Left lung (tissue), 10 donors: ENCODE data around the gene TMEM82. TPM values are rescaled to one million over a fixed set of nuclear protein-coding genes. Genes with fewer than 3 reads are reported as not detected.

Experiments
- ATAC-seq: fragments of 200-7000 bp; cut with Tn5 transposase; one replicate; pipeline ENCODE4 v1.9.1; 2020; ENCODE audit warnings: moderate library complexity
- DNase-seq, 4 donors: peaks; one replicate each; pipeline ENCODE4 v3.0.0-alpha.2; 2013 to 2020
- H3K27ac ChIP-seq, 2 donors: fragments of 200-600 bp; sonication (generic) in 1 of 2; one replicate each; pipeline versions ENCODE4 v1.5.0 to v1.8.0; 2020 to 2021
- H3K27me3 ChIP-seq, 2 donors: fragments of 200-600 bp; sonication (generic) in 1 of 2; one replicate each; pipeline versions ENCODE4 v1.5.0 to v1.8.0; 2020 to 2021
- H3K36me3 ChIP-seq, 2 donors: fragments of 200-600 bp; sonication (generic) in 1 of 2; one replicate each; pipeline versions ENCODE4 v1.5.0 to v1.8.0; 2020 to 2021
- H3K4me1 ChIP-seq, 2 donors: fragments of 200-600 bp; one replicate each; pipeline ENCODE4 v1.8.0; 2021
- H3K4me3 ChIP-seq, 2 donors: fragments of 200-600 bp; sonication (generic) in 1 of 2; one replicate each; pipeline versions ENCODE4 v1.5.0 to v1.8.0; 2020 to 2021; ENCODE audit warnings: mild to moderate bottlenecking in 1 of 2
- H3K9me3 ChIP-seq, 2 donors: fragments of 200-600 bp; sonication (generic) in 1 of 2; one replicate each; pipeline versions ENCODE4 v1.5.0 to v1.8.0; 2020 to 2021
- CTCF ChIP-seq, 2 donors: fragments of 200-600 bp; sonication (generic) in 1 of 2; IDR thresholded peaks; one replicate each; pipeline versions ENCODE4 v1.5.0 to v1.8.0; 2021; ENCODE audit warnings: antibody characterized with exemption in 2 of 2
- intact Hi-C, 2 donors: fragments of 100-400 bp; cut with DNase I; formaldehyde crosslinking; loops; one replicate each; pipeline versions ENCODE4 v1.11.2 to v1.14.2; 2022
- polyA plus RNA-seq, 6 donors: library from polyadenylated mRNA; unstranded; fragments of 120-200 nt; gene quantifications; one replicate each; pipeline ENCODE4 v1.2.1, GENCODE V29; 2013; ENCODE audit not compliant: insufficient read length in 6 of 6
- total RNA-seq, 2 donors: library from RNA; stranded (reverse); fragmentation: NEBNext Ultra II Directional; extraction: Animal tissue kit (Norgen Biotek cat#: 25700); gene quantifications; one replicate each; pipeline ENCODE4 v1.2.1, GENCODE V29; 2021
- donor health status: DM: no; HTN: yes; CAD: no.
- donor health status: DM: no; HTN: no; CAD: no.

Gene TMEM82
- total and polyA plus RNA-seq, 8 donors = 0.14 to 0.15 TPM; not detected in 6

DNA sequence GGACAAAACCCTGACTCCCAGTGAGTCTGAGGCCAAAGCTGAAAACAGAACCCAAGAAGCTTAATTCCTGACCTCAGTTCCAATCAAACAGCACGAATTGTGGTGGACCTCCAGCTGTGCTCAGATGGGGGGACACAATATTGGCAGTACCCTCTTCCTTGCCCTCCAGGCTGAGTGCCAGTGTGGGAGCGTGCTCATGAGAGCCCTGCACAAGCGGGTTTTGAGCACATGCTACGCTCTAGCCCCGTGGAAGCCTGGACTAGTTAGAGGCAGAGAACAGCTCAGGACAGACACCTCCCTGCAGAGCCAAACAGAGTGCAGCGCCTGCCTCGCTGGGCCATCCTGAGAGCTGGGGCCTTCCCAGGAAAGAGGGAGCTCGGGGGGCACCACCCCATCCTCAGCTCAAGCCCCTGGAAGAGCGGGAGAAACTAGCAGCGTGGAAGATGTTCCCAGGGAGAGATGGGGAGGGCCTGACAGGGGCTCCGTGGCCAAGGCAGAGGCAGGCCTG is 9.0 kb upstream of the TMEM82 start:
- Histone ChIP-seq H3K36me3 (peaks cover 0 to 78% of the 10 kb centered on the region in 2 donors), H3K4me3 (no peak overlapping the region), H3K27me3 (no peaks in the 10 kb centered on the region), H3K4me1 (peaks cover 15 to 28% of the 10 kb centered on the region in 2 donors), H3K27ac (no peak overlapping the region), H3K9me3 (no peaks in the 10 kb centered on the region)
- DNase-seq = no peak
- intact Hi-C loops = no loop called here
- no peak for TF ChIP-seq CTCF (IDR thresholded peaks at IDR 0.05)
- ATAC-seq = no peak

DNA sequence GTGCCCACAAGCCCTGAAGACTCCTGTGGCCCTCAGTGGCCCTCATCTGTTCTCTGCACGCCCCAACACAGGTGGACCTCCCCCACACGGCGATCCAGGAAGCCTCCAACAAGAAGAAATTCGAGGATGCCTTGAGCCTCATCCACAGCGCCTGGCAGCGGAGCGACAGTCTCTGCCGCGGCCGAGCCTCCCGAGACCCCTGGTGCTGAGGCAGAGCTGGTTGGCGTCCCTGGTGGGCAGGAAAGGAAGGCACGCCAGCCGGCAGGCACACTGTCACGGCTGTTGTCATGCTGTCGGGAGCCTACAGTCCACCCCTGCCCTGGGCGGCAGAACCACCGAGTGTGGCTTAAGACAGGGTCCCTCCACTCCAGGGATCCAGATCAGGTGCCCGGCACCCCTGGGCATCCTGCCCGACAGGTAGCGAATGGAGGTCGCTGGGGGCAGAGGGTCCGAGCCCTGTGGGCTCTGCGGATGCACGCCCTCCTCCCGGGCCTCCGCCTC is 8.5 kb upstream of the TMEM82 start:
- Histone ChIP-seq H3K4me3 (no peak overlapping the region), H3K27me3 (no peaks in the 10 kb centered on the region), H3K27ac (no peak overlapping the region), H3K4me1 (peaks cover 15 to 28% of the 10 kb centered on the region in 2 donors), H3K36me3 (peaks cover 0 to 73% of the 10 kb centered on the region in 2 donors), H3K9me3 (no peaks in the 10 kb centered on the region)
- no peak for TF ChIP-seq CTCF (IDR thresholded peaks at IDR 0.05)
- ATAC-seq (no peak), DNase-seq (no peak)
- intact Hi-C loops = no loop called here

- peaks cover 15 to 28% of the 10 kb centered on the region in 2 donors for H3K4me1 ChIP-seq
- no peak for DNase-seq
- TF ChIP-seq CTCF (IDR thresholded peaks at IDR 0.05) = no peak
- H3K4me3 ChIP-seq = no peak overlapping the region
- H3K36me3 ChIP-seq = peaks cover 0 to 68% of the 10 kb centered on the region in 2 donors
- no peak for ATAC-seq
- H3K27ac ChIP-seq = no peak overlapping the region
- H3K9me3 ChIP-seq = no peaks in the 10 kb centered on the region
- H3K27me3 ChIP-seq = no peaks in the 10 kb centered on the region
- intact Hi-C loops = no loop called here
Measured at GRCh38 chr1:15734296-15734695, 8.0 kb upstream of the TMEM82 start.

GRCh38 chr1:15734901-15735300 is 7.4 kb upstream of the TMEM82 start:
- peaks cover 15 to 28% of the 10 kb centered on the region in 2 donors for H3K4me1 ChIP-seq
- intact Hi-C loops = no loop called here
- no peak for DNase-seq

More at GRCh38 chr1:15734901-15735300, 7.4 kb upstream of the TMEM82 start:
- H3K27me3 ChIP-seq = no peaks in the 10 kb centered on the region
- no peak for TF ChIP-seq CTCF (IDR thresholded peaks at IDR 0.05)
- peak; percentile 63 for ATAC-seq
- H3K4me3 ChIP-seq = no peak overlapping the region
- peaks cover 0 to 62% of the 10 kb centered on the region in 2 donors for H3K36me3 ChIP-seq
- H3K27ac ChIP-seq = no peak overlapping the region
- no peaks in the 10 kb centered on the region for H3K9me3 ChIP-seq
